HG03025 (cell line): Measurements from ENCODE around the gene SCFD2.
"Not testable (repeated sequence)": the region's sequence is repeated elsewhere in the genome, so short reads cannot be mapped to it uniquely, and the experiment has no call there.

Source experiments
- ATAC-seq: cut with Tn5 transposase; IDR thresholded peaks from one replicate; pipeline ENCODE4 v1.9.1; 2021; ENCODE audit warnings: mild to moderate bottlenecking, moderate library complexity; ENCODE audit not compliant: unreplicated experiment, low FRiP score

The SCFD2 gene

DNA sequence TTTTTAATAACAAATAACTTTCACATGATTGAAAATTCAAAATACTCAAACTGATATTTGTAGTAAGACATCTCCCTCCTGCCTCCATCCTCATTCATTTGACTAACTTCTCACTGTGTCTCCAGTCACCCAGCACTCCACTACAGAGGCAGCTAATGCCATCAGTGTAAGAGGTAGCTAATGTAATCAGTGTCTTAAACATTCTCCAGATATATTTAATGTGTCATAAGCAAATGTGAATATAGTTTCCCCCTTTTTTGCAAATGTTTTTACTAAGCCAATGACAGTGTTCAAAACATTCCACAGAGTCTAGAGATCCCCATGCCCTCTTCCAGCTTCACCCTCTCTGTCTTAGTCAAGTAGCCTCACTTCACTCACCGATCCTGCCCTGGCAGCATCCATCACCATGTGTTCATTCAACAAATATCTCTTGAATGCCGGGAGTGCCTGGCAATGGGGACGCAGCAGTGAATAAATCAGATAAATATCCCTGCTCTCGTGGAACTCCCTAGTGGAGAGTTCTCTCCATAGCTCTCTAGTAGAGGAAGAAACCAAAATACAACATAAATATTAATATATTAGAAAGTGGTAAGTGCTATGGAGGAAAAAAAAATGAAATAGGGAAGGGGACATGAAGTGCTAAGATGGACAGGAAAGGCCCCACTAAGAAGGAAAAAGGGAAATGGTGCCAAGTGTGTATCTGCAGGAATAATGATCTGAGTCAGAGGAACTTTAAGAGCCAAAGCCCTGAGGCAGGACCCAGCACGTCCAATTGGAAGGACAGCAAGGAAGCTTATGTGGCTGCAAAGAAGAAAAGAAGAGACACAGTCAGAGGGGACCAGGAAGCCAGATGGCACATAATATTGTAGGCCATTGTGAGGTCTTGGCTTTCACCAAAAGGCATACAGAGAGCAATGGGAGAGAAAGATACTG is 18.7 kb downstream of the SCFD2 start:
- ATAC-seq, result no peak

DNA sequence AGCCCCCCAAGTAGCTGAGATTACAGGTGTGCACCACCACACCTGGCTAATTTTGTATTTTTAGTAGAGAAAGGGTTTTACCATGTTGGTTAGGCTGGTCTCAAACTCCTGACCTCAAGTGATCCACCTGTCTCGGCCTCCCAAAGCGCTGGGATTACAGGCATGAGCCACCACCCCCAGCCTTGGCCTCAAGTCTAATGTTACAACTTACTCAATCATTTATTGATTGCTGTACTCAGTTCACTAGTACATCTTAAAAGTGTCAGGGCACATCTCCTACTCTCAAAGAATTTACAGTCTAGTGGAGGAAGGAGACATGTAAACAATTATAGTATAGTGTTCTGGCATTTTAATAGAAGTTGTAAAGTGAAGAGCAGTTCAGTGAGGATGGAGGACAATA is 19.5 kb downstream of the SCFD2 start:
- ATAC-seq, result not testable (repeated sequence)

DNA sequence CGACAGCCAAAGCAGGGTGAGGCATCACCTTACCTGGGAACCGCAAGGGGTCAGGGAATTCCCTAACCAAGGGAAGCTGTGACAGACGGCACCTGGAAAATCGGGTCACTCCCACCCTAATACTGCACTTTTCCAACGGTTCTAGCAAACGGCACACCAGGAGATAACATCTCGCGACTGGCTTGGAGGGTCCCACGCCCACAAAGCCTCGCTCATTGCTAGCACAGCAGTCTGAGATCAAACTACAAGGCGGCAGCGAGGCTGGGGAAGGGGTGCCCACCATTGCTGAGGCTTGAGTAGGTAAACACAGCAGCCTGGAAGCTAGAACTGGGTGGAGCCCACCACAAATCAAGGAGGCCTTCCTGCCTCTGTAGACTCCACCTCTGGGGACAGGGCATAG is 25.7 kb downstream of the SCFD2 start:
- not testable (repeated sequence) for ATAC-seq

DNA sequence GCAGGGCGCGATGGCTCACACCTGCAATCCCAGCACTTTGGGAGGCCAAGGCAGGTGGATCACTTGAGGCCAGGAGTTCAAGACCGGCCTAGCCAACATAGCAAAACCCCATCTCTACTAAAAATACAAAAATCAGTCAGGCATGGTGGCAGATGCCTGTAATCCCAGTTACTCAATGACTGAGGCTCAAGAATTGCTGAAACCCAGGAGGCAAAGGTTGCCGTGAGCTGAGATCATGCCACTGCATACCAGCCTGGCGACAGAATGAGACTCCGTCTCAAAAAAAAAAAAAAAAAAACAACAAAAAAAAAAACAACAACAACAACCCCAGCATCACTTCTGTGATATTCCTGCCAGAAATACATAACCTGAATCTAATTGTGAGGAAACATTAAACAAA is 30.9 kb downstream of the SCFD2 start:
- not testable (repeated sequence) for ATAC-seq

GRCh38 chr4:53326535-53326934 is 39.3 kb downstream of the SCFD2 start:
- ATAC-seq, result no peak

DNA sequence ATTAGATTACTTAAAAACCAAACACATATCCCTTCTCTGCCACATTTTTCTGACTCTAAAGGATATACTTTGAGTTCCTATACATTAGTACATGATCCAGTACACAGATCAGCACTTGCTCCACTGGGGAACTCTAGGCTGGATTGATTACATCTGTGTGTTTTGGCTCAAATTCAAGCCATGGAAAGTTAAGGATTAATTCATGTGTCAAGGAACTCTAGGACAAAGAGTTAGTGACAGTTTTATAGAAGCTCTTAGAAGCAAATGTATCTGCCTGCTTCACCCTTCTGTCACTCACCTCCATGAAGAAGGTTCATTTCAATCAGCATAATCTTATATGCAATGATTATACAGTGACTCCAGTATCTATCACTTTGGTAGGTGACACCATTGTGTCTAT is 43.2 kb downstream of the SCFD2 start:
- no peak for ATAC-seq

DNA sequence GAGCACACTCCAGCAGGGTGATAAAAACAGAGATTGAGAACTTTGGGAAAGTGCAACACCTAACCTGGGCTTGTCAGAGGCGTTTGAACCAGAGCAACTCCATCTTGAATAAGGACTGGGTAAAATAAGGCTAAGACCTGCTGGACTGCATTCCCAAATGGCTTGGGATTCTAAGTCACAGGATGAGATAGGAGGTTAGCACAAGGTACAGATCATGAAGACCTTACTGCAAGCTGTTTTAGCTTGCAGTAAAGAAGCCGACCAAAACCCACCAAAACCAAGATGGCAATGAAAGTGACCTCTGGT is 43.9 kb downstream of the SCFD2 start:
- ATAC-seq, result no peak

DNA sequence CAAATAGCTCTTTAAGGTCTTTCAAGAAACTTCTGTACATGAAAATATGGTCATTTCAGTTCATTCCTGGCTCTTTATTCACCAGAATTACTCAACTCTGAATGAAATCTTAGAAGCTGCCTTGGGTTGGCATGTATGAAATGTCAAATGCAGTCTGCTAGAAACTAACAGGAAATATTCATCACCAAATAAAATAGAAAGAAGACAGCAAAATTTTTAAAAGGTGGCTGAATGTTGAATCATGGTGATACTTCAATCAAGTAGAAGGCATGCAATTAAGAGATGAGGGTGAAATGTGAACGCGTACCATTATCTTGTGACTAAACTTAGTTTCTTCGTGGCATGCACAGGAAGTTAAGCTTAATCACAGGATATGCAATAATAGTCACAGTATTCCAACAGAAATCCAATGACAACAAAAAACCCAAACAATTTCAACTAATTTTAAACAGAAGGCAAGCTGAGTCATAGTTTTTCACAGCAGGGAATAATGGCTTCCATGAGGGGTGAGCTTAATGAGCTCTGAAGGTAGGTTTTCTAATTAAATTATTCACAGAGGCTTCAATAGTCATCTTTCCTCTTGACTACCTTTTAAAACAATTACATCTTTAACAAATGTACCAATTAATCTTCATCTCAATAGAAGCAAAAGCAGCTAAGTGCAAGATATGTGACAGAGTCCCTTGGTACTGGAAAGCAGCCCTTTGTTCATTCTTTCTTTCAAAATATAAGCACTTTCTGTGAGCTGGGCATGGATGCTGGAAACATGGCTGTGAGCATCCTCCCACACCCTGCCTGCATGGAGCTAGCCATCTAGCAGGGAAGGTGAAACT is 44.5 kb downstream of the SCFD2 start:
- ATAC-seq, result no peak

DNA sequence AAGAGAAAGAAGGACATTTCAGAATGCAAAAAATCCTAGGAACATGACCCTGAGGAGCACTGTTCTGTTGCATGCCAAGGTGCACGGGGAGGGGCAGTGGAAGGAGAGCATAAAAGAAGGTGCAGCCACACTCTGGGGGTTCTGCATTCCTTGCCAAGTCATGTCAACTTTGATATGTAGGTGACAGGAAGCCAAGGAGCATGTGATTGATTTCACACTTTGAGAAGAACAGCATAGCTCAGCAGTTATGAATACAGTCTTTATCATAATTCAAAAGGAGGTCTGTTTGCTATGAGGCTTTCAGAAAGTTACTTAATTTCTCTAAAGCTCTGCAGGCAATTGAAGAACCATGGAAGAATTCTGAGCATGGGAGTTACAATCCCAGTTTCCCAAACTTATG is 50.6 kb downstream of the SCFD2 start:
- no peak for ATAC-seq

GRCh38 chr4:53314252-53314651 is 51.6 kb downstream of the SCFD2 start:
- no peak for ATAC-seq

GRCh38 chr4:53313510-53313909 is 52.4 kb downstream of the SCFD2 start:
- ATAC-seq, result no peak

DNA sequence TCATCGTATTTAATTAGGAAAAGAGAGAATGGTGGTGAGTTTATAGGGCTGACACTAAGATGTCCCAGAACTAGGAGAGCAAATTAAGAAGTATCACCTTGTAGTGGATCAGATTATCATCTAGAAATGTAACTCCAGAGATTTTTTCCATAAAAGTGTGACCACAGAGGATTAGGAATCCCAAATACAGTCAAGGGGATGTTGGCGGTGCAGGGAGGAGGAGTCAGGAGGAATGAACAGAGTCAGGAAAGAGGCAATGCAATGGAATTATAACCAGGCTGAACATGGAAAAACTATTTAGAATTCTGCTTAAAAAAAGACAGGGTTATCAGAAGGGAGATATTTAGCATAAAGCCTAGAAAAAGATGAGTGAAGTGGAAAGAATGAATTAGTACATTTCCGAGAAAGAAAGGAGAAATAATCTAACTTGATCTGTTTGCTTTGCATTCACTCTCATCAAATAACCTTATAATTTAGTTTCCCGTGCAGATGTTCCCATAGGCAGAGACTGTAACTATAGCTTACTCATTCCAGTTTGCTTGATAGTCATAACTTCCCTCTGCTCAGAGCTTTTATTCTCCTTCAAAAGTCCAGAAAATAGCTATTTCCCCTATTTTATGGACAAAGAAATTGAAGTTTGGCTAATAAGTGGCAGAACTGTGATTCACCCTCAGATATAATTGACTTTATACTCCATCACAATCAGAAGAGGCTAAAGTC is 56.4 kb downstream of the SCFD2 start:
- ATAC-seq, result no peak

GRCh38 chr4:53307819-53308780 is 57.8 kb downstream of the SCFD2 start:
- no peak for ATAC-seq

DNA sequence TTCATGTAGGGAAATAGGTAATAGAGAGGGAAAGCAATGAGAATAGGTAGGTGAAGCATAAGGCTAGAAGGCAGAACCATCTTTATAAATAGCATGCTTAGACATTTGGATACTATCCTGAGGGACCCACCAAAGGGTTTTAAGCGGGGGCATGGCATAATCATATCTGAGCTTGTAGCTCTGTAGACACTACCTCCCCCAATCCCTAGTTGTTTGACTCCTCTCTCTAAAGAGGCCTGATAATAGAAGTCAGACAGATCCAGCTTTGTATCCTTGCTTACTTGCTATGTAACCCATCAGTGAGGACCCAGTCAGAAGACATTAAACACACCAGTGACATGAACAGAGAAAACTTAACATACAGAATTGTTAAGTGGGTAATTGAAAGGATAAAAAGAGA is 58.7 kb downstream of the SCFD2 start:
- no peak for ATAC-seq

DNA sequence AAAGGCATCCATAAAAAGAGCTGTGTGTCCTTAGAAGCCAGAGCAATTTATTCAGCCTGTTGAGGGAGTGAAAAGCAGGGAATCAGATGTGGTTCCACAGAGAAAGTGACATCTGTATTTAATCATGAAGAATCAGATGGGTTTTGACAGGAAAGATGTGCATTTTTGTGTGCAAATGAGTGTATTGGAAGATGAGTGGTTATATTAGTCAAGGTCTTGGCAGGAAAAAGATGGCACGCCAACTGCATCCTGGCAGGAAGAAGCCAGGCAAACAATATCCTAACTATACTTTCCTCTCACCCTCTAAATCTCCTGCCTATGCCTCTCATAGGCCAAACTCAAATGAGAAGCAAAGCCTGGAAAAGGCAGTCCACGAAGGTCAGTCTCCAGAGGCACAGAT is 59.1 kb downstream of the SCFD2 start:
- no peak for ATAC-seq

DNA sequence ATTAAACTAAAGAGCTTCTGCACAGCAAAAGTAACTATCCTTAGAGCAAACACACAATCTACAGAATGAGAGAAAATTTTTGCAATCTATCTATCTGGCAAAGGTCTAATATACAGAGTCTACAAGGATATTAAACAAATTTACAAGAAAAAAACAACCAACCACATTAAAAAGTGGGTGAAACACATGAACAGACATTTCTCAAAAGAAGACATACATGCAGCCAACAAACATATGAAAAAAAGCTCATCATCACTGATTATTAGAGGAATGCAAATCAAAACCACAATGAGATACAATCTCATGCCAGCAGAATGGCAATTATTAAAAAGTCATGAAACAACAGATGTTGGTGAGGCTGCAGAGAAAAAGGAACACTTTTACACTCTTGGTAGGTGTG is 73.7 kb downstream of the SCFD2 start:
- ATAC-seq, result not testable (repeated sequence)

- no peak for ATAC-seq
Observed at GRCh38 chr4:53281438-53281837, 84.4 kb downstream of the SCFD2 start.

- ATAC-seq, result no peak
Observed at GRCh38 chr4:53280846-53281245, 85.0 kb downstream of the SCFD2 start.

DNA sequence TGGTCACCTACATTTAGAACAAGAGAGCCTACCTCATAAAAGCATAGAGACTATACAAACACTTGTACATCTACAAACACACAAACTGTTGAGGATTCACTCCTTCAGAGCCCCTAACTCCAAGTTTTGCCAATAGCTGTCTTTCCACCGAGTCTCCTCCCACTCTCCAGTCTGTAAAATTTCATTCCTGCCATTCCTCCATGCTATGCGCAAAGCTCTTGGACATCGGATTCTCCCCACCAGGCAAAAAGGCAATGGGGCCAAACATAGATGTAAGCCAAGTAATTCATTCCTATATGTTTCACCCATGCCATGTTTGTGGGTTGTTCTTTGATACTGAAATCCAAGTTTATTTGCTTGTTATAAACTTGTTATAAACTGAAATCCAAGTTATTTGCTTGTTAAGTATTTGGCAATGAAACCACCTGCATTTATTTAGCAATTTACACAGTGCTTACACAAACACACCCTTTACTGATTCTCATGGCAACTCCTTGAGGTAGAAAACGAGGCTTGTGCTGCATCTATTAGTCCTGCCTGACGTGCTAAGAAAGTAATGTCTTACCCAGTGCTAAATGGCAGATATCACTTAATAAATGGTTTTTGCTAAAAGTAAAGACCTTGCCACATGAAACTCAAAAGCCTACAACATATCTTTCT is 91.1 kb downstream of the SCFD2 start:
- no peak for ATAC-seq
